Kidney (tissue), 22 donors: Measurements from ENCODE around the gene SP6. TPM values are rescaled to one million over a fixed set of nuclear protein-coding genes. Genes with fewer than 3 reads are reported as not detected.

Experiments used
- DNase-seq, 5 donors: peaks; one replicate each; pipeline ENCODE4 v3.0.0-alpha.2; 2013 to 2020
- FAIRE-seq: peaks from 2 replicates; lab custom pipeline; 2012; peaks lifted over from hg19 to GRCh38; lab: Jason Lieb, UNC
- H3K27ac ChIP-seq, 2 donors: one replicate each; pipeline ENCODE4 v1.7.0; 2013; ENCODE audit warnings: low read depth in 2 of 2, low read length in 2 of 2, inconsistent platforms in 1 of 2
- H3K27me3 ChIP-seq: one replicate; pipeline ENCODE4 v1.7.1; 2013; ENCODE audit warnings: low read length, inconsistent platforms; ENCODE audit not compliant: control insufficient read depth, insufficient read depth
- H3K36me3 ChIP-seq, 3 donors: one replicate each; pipeline versions ENCODE4 v1.7.0 to v1.7.1; 2013; ENCODE audit warnings: low read length in 3 of 3, control low read depth in 1 of 3, inconsistent platforms in 1 of 3; ENCODE audit not compliant: insufficient read depth in 3 of 3, control insufficient read depth in 2 of 3
- H3K4me1 ChIP-seq, 3 donors: one replicate each; pipeline versions ENCODE4 v1.7.0 to v1.7.1; 2013; ENCODE audit warnings: low read length in 3 of 3, inconsistent platforms in 1 of 3, low read depth in 1 of 3; ENCODE audit not compliant: control insufficient read depth in 2 of 3, insufficient read depth in 2 of 3
- H3K4me3 ChIP-seq, 3 donors: one replicate each; pipeline versions ENCODE4 v1.7.0 to v1.8.1; 2013; ENCODE audit warnings: low read length in 3 of 3, control low read depth in 1 of 3, inconsistent platforms in 1 of 3
- H3K9ac ChIP-seq, 3 donors: one replicate each; pipeline versions ENCODE4 v1.7.0 to v1.7.1; 2013; ENCODE audit warnings: low read length in 3 of 3, control low read depth in 1 of 3, inconsistent platforms in 1 of 3
- H3K9me3 ChIP-seq, 3 donors: one replicate each; pipeline versions ENCODE4 v1.7.0 to v1.7.1; 2013; ENCODE audit warnings: low read length in 3 of 3, control low read depth in 1 of 3, inconsistent platforms in 1 of 3; ENCODE audit not compliant: control insufficient read depth in 2 of 3, insufficient read depth in 1 of 3
- CTCF ChIP-seq: IDR thresholded peaks from 3 replicates; pipeline ENCODE4 v1.5.1; 2012; ENCODE audit warnings: mild to moderate bottlenecking, moderate library complexity, borderline replicate concordance; ENCODE audit not compliant: insufficient read depth; ENCODE audit errors: extremely low read depth
- intact Hi-C: fragments of 100-400 bp; cut with DNase I; formaldehyde crosslinking; loops from one replicate; pipeline ENCODE4 v1.11.1; 2022
- long read RNA-seq, 10 donors: library from polyadenylated mRNA in 1 of 10; unstranded in 1 of 10; transcript quantifications; one replicate each; pipeline ENCODE4 v2.0.0 and lab custom pipeline, GENCODE V29; 2021 to 2026
- polyA plus RNA-seq: library from polyadenylated mRNA; stranded (reverse); fragments of 350-450 nt; fragmentation: Illumina TruSeq; extraction: RNeasy Lipid Tissue Mini Kit (QIAGEN cat#74804); gene quantifications from one replicate; pipeline ENCODE4 v1.2.3, GENCODE V29; 2014; ENCODE audit warnings: low read depth, low replicate concordance; ENCODE audit not compliant: insufficient read depth
- total RNA-seq: library from RNA; stranded (reverse); fragmentation: NEBNext Ultra II Directional; extraction: Animal tissue kit (Norgen Biotek cat#: 25700); gene quantifications from one replicate; pipeline ENCODE4 v1.2.1, GENCODE V29; 2021
- donor health status: control.
- donor health status: control.
- donor health status: control.
- donor health status: control.
- donor health status: control.
- donor health status: DM: yes; HTN: yes; CAD: no.
- donor health status: Normal renal cell carcinoma (clear cell type).

Gene SP6
- total RNA-seq (2.0 TPM), polyA plus RNA-seq (0.86 TPM)
- long read RNA-seq, donor 1, partial matches to known transcripts = 0 of 2 reads
- long read RNA-seq, donor 1, other reads (novel, unspliced or antisense) = 0 of 2 reads
- long read RNA-seq, donor 2, partial matches to known transcripts = 0 of 1 reads
- long read RNA-seq, donor 2, other reads (novel, unspliced or antisense) = 0 of 1 reads
- long read RNA-seq, donor 3 = 0 reads
- long read RNA-seq, donor 4 = 0 reads
- long read RNA-seq, donor 5 = 0 reads
- long read RNA-seq, donor 6 = 0 reads
- long read RNA-seq, donor 7 = 0 reads
- long read RNA-seq, donor 8, partial matches to known transcripts = 0 of 2 reads
- long read RNA-seq, donor 8, other reads (novel, unspliced or antisense) = 0 of 2 reads
- long read RNA-seq, donor 9, partial matches to known transcripts = 0 of 1 reads
- long read RNA-seq, donor 9, other reads (novel, unspliced or antisense) = 0 of 1 reads
- long read RNA-seq, donor 10, partial matches to known transcripts = 0 of 1 reads
- long read RNA-seq, donor 10, other reads (novel, unspliced or antisense) = 0 of 1 reads

GRCh38 chr17:47850692-47851573, at the start of gene SP6:
SP6 (minus strand) TSS chr17:47851163; CDS start chr17:47848429, 2,734 bp downstream.
- Histone ChIP-seq H3K9me3 (no peaks in the 10 kb centered on the region), H3K27ac (peak within 1 kb of the TSS in 1 of 2 donors; percentile 17), H3K27me3 (peaks cover 44% of the 10 kb centered on the region), H3K4me3 (peak within 1 kb of the TSS; percentile 11 to 46 (median 31)), H3K4me1 (peaks cover 0 to 10% (median 3%) of the 10 kb centered on the region in 3 donors), H3K9ac (peak within 1 kb of the TSS in 2 of 3 donors; percentile 34 to 60), H3K36me3 (no peaks in the 10 kb centered on the region)
- TF ChIP-seq CTCF = peak; percentile 11
- no peak for FAIRE-seq
- intact Hi-C loops = no loop called here
- DNase-seq = peak; percentile 83 to 94 (median 85)

GRCh38 chr17:47899643-47900042, 48.7 kb upstream of the SP6 start:
- no peak for FAIRE-seq
- DNase-seq = no peak

GRCh38 chr17:47898241-47898640, 47.3 kb upstream of the SP6 start:
- H3K27me3 ChIP-seq = no peaks in the 10 kb centered on the region
- TF ChIP-seq CTCF = no peak
- no peak overlapping the region for H3K9ac ChIP-seq
- FAIRE-seq (no peak), DNase-seq (no peak)
- no peaks in the 10 kb centered on the region for H3K9me3 ChIP-seq
- H3K4me1 ChIP-seq = peaks cover 2 to 17% (median 14%) of the 10 kb centered on the region in 3 donors
- H3K36me3 ChIP-seq = peaks cover 0 to 4% (median 0%) of the 10 kb centered on the region in 3 donors
- H3K4me3 ChIP-seq = no peak overlapping the region
- no peak overlapping the region for H3K27ac ChIP-seq
- intact Hi-C loops = no loop called here

More at GRCh38 chr17:47899643-47900042, 48.7 kb upstream of the SP6 start:
- Histone ChIP-seq H3K9me3 (no peaks in the 10 kb centered on the region), H3K27me3 (no peaks in the 10 kb centered on the region), H3K9ac (no peak overlapping the region), H3K36me3 (peaks cover 0 to 4% (median 0%) of the 10 kb centered on the region in 3 donors), H3K4me1 (peaks cover 2 to 12% (median 11%) of the 10 kb centered on the region in 3 donors), H3K27ac (no peak overlapping the region), H3K4me3 (no peak overlapping the region)
- intact Hi-C loops = no loop called here
- TF ChIP-seq CTCF = no peak
